ENCODE measurements around the gene ATR.

Gene ATR

GRCh38 chr3:142418926-142419592 is 159.5 kb downstream of the ATR start:
- TF ChIP-seq POLR2AphosphoS5 (IDR thresholded peaks at IDR 0.05; ENCODE audit: low read depth, low read length) (no peak), SIN3A (IDR thresholded peaks at IDR 0.05; ENCODE audit: borderline replicate concordance, insufficient read depth, low read length) (no peak), TAF1 (IDR thresholded peaks at IDR 0.05; ENCODE audit: borderline replicate concordance, insufficient read depth, low read length) (no peak), FOXP2 (optimal IDR thresholded peaks at IDR 0.05; ENCODE audit: borderline replicate concordance, extremely low read depth, extremely low read length, insufficient read depth) (no peak), REST (IDR thresholded peaks at IDR 0.05; ENCODE audit: insufficient read depth in 1 of 2, low read depth in 2 of 2, low read length in 2 of 2) (no peak)

GRCh38 chr3:142417302-142417701 is 161.2 kb downstream of the ATR start:
- TF ChIP-seq POLR2AphosphoS5 (IDR thresholded peaks at IDR 0.05; ENCODE audit: low read depth, low read length) (no peak), TAF1 (IDR thresholded peaks at IDR 0.05; ENCODE audit: borderline replicate concordance, insufficient read depth, low read length) (no peak), FOXP2 (optimal IDR thresholded peaks at IDR 0.05; ENCODE audit: borderline replicate concordance, extremely low read depth, extremely low read length, insufficient read depth) (no peak), REST (IDR thresholded peaks at IDR 0.05; ENCODE audit: insufficient read depth in 1 of 2, low read depth in 2 of 2, low read length in 2 of 2) (no peak), SIN3A (IDR thresholded peaks at IDR 0.05; ENCODE audit: borderline replicate concordance, insufficient read depth, low read length) (no peak)

Measured in PFSK-1 (cell line).